ENCODE measurements around the gene UHRF1.
"Not testable (repeated sequence)": the region's sequence is repeated elsewhere in the genome, so short reads cannot be mapped to it uniquely, and the experiment has no call there.

UHRF1 gene

GRCh38 chr19:4972509-4973230 is 63.4 kb downstream of the UHRF1 start:
- no peak for TF ChIP-seq JUND (IDR thresholded peaks at IDR 0.05; ENCODE audit: low read depth)
- DNase-seq (ENCODE audit: low read depth in 1 of 2, low spot score in 1 of 2): peak in 1 of 2 experiments; percentile 79
- in situ Hi-C loops (cut with HindIII; ENCODE audit: low pct_unique_long_range_greater_than_20kb, low sequenced_read_pairs): no loop called here

- no peak for TF ChIP-seq JUND (IDR thresholded peaks at IDR 0.05; ENCODE audit: low read depth)
- in situ Hi-C loops (cut with HindIII; ENCODE audit: low pct_unique_long_range_greater_than_20kb, low sequenced_read_pairs): no loop called here
- DNase-seq (ENCODE audit: low read depth in 1 of 2, low spot score in 1 of 2): peak in 1 of 2 experiments; percentile 48
Observed at GRCh38 chr19:4974880-4975469, 65.7 kb downstream of the UHRF1 start.

DNA sequence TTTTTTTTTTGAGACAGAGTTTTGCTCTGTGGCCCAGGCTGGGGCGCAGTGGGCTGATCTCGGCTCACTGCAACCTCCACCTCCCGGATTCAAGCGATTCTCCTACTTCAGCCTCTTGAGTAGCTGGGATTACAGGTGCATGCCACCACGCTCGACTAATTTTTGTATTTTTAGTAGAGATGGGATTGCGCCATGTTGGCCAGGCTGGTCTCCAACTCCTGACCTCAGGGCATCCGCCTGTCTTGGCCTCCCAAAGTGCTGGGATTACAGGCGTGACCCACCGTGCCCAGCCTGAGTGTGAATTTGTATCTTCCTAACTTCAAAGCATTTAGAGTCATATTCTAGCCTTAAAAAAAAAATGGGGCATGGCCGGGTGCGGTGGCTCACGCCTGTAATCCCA is 66.3 kb downstream of the UHRF1 start:
- DNase-seq (ENCODE audit: low read depth in 1 of 2, low spot score in 1 of 2); in situ Hi-C loops (cut with HindIII; ENCODE audit: low pct_unique_long_range_greater_than_20kb, low sequenced_read_pairs): not testable (repeated sequence)

DNA sequence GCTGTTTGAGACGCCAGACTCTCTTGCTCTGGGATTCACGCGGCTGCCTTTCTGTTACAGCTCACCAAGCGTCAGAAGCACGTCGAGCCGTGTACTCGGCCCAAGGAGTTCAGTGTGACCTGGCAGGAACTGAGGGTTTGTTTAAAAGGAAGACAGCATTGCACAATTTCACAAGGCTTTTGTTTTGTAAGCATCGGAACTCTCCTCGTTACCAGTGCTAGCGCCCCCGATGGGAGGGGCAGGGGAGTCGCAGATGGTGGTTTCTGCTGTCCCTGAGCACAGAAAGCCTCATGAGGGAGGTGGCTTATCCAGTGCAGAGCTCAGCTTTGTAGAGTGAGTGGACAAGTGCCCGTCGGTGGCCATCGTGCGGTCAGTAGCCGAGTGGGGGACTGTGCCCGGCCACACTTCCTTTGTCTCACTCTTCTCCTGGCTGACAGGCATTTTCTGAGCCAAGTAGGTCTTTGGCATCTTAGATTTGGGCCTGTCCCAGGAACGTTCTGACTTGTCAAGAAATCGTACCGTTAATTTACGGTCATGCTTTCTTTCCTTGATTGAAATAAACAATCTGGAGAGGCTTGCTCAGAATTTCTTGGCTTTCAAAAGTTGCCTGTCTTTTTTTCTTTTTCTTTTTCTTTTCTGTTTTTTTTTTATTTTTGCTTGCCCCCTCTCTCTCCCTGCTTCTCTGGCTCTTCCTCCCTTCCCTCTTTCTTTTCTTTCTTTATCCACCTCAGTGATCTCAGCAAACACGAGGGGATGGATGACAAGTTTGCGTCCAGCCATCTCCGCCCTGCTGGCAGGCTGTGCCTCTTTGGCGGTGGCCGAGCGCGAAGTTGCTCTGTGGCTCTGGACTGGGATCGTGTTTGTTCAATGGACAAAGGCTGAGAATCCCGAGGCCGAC is 67.3 kb downstream of the UHRF1 start:
- DNase-seq (ENCODE audit: low read depth in 1 of 2, low spot score in 1 of 2): peak; percentile 35 to 97
- in situ Hi-C loops (cut with HindIII; ENCODE audit: low pct_unique_long_range_greater_than_20kb, low sequenced_read_pairs): no loop called here
- TF ChIP-seq JUND (IDR thresholded peaks at IDR 0.05; ENCODE audit: low read depth): no peak

DNA sequence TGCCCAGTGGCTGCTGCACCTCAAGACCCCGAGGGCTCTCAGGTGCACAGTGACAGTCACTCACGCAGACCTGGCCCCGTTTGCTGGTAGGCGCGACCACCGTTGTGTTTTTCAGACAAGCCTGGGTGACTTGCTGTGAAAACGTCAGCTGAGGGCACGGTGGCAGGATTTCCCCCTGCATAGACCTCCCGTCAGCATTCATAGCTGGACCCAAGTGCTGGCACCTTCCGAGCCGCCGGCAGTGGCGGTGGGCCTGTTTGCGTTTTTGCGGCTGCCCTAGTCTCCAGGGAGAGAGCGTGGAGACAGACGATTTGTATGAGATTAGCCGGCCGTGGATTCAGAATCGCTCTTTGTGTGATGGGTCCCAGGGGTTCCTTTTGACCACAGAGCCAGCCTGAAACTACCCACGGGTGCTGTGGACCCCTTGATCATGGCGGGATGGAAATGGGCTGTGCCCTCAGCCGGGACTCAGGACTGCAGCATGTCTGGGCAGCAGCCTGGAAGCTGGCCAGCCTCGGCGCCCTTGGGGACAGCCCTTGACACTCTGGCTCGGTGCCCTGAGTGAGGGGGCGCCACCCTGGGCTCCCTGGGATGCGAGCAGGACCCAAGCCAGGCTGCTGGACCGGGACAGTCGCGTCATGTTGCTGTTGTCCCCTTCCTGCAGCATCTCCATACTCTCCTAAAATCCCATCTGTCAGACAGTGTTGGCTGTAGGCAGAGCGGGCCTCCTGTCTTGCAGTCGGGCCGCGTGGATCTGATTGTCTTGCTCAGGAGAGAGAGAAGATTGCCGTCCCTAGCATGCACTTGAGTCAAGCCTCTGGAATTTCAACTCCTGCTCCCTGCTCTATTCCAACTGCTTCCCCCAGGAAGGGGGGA is 68.2 kb downstream of the UHRF1 start:
- no peak for TF ChIP-seq JUND (IDR thresholded peaks at IDR 0.05; ENCODE audit: low read depth)
- DNase-seq (ENCODE audit: low read depth in 1 of 2, low spot score in 1 of 2): peak in 1 of 2 experiments; percentile 29
- in situ Hi-C loops (cut with HindIII; ENCODE audit: low pct_unique_long_range_greater_than_20kb, low sequenced_read_pairs): no loop called here

GRCh38 chr19:4979211-4979807 is 70.0 kb downstream of the UHRF1 start:
- no peak for TF ChIP-seq JUND (IDR thresholded peaks at IDR 0.05; ENCODE audit: low read depth)
- in situ Hi-C loops (cut with HindIII; ENCODE audit: low pct_unique_long_range_greater_than_20kb, low sequenced_read_pairs): no loop called here
- DNase-seq (ENCODE audit: low read depth in 1 of 2, low spot score in 1 of 2): no peak

- no peak for TF ChIP-seq JUND (IDR thresholded peaks at IDR 0.05; ENCODE audit: low read depth)
- in situ Hi-C loops (cut with HindIII; ENCODE audit: low pct_unique_long_range_greater_than_20kb, low sequenced_read_pairs): no loop called here
- peak in 1 of 2 experiments; percentile 22 for DNase-seq (ENCODE audit: low read depth in 1 of 2, low spot score in 1 of 2)
Observed at GRCh38 chr19:4980067-4980466, 70.8 kb downstream of the UHRF1 start.

- in situ Hi-C loops (cut with HindIII; ENCODE audit: low pct_unique_long_range_greater_than_20kb, low sequenced_read_pairs): no loop called here
- no peak for TF ChIP-seq JUND (IDR thresholded peaks at IDR 0.05; ENCODE audit: low read depth)
- peak in 1 of 2 experiments; percentile 33 for DNase-seq (ENCODE audit: low read depth in 1 of 2, low spot score in 1 of 2)
Observed at GRCh38 chr19:4980838-4981680, 71.8 kb downstream of the UHRF1 start.

DNA sequence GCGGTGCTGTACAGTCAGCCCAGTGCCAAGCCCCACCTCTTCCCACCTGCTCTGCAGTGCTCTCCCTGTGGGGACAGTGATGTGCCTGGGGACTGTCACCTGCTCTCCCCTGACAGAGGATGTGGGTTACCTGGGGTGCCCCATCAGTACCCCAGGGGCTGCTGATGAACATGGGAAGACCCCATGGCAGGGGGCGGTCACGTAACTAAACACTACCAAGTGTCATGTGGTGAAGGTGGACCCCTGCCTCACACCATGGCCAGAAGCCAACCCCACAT is 72.3 kb downstream of the UHRF1 start:
- DNase-seq (ENCODE audit: low read depth in 1 of 2, low spot score in 1 of 2): peak in 1 of 2 experiments; percentile 27
- in situ Hi-C loops (cut with HindIII; ENCODE audit: low pct_unique_long_range_greater_than_20kb, low sequenced_read_pairs): no loop called here
- no peak for TF ChIP-seq JUND (IDR thresholded peaks at IDR 0.05; ENCODE audit: low read depth)

- in situ Hi-C loops (cut with HindIII; ENCODE audit: low pct_unique_long_range_greater_than_20kb, low sequenced_read_pairs): no loop called here
- no peak for DNase-seq (ENCODE audit: low read depth in 1 of 2, low spot score in 1 of 2)
- no peak for TF ChIP-seq JUND (IDR thresholded peaks at IDR 0.05; ENCODE audit: low read depth)
Observed at GRCh38 chr19:4983346-4984105, 74.2 kb downstream of the UHRF1 start.

DNA sequence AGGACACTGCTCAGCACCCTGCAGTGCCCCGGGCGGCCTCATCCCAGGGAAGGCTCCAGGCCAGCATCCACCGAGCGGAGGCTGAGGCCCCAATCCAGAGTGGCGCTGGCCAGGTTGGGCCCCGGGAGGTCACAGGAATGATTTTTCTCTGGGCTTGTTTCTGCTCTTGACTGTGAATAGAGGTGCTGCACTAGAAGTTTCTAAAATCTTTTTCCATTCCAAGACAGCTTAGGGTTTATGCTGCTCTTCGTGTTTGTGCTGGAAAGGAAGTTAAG is 74.7 kb downstream of the UHRF1 start:
- no peak for DNase-seq (ENCODE audit: low read depth in 1 of 2, low spot score in 1 of 2)
- TF ChIP-seq JUND (IDR thresholded peaks at IDR 0.05; ENCODE audit: low read depth): no peak
- in situ Hi-C loops (cut with HindIII; ENCODE audit: low pct_unique_long_range_greater_than_20kb, low sequenced_read_pairs): no loop called here
